NCI-H2196 (cell line): ENCODE measurements around the gene HOXA4.

Source experiments
- DNase-seq: peaks from one replicate; lab custom pipeline; 2025; ENCODE audit not compliant: unreplicated experiment; lab: John Stamatoyannopoulos, UW

HOXA4 gene

DNA sequence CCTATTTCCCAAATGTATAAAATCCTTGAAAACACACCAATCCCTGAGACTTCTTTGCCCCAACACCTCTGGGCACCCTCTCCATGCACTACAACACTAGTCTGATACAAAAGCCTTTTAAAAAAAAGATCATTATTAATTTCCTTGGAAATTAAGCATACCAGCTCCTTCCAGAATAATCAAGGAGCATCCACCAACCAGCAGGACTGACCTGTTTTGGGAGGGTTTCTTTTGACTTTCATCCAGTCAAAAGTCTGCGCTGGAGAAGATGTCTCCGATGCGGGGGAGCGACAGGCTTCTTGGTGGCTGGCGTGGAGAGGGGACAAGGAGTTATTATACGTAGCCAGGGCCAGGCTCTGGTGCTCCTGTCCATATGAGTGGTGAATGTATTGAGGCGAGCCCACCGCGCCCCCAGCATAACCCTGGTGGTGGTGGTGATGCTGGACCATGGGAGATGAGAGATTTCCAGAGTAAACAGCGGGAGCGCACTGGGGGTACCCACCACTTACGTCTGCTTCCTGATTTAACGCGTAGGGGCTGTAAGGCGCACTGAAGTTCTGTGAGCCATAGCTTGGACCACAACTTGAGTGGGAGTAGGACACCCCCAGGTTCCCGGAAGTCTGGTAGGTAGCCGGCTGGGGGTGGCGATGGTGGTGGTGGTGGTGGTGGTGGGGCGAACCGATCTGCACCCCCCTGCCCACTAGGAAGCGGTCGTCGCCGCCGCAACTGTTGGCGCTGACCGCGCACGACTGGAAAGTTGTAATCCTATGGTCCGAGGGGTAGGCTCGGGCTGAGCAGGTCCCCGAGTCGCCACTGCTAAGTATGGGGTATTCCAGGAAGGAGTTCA, 35.3 kb downstream of the HOXA4 start:
- DNase-seq: no peak

DNA sequence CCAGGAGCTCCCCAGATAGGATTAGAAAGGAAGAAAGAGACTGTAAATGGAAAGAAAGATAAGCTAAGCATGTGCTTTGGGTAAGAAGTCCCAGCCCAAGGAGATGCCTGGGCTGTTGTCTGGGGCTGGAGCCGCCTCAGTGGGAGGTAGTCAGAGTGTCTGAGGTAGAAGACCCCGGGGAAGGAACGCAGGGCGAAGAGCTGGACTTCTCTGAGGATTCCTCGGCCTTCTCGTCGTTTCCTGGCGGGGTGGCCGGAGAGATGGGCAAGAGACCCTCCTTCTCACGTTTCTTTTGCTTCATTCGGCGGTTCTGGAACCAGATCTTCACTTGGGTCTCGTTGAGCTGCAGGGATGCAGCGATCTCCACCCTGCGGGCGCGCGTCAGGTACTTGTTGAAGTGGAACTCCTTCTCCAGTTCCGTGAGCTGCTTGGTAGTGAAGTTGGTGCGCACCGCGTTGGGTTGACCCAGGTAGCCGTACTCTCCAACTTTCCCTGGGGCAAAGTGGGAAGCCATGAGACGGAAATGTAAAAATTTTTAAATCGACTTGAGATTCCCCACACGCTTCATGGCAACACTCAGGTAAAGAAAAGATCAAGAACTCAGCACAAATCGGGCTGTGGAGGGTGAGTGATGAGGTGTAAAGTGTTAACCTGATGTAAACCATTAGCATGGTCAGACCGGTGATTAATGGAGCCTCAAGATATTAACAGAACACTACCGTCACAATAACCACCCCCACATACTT, 36.1 kb downstream of the HOXA4 start:
- no peak for DNase-seq

DNA sequence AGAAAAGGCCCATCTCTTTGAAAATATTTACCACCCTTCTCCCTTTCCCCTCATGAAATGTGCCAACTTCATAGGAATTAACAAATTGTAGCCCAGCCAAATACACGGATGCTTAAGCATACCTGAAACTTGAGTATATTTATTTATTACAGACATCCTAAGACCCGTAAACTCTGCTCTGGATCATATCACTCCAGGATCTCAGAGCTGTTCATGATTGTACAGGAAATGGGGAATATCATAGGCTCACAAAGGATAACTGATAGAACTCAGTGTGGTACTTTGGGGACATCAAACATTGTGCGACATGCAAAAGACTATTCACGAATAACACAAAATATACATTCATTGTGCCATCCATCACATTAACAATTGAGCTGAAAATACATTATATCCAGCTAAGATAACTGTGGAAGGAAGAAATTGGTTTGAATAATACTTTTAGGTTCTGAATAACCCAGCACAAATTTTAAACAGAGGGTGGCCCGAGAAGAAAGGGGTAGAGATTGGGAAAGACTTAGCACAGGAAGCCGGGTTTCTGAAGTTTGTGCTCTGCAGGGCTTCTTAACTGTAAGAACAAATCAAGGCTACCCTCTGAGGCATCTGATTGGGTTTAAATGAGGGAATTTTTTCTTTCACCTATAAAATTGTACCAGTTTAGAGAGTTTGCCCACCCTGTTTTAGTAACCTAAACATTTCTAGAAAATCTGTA, 37.2 kb downstream of the HOXA4 start:
- DNase-seq: no peak

DNA sequence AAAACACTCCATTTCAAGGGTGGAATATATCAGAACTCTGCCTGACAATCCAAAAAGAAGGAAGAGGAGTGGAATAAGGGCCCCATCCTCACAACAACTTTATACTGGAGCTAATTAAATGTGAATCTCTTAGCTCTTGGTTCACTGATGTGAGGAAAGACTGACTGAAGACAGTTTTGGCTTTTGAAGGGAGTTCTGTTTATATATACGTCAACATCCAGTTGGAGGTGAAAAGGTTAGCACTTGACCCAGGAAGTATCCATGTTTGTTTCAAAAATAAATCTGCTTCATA, 37.8 kb downstream of the HOXA4 start:
- no peak for DNase-seq

DNA sequence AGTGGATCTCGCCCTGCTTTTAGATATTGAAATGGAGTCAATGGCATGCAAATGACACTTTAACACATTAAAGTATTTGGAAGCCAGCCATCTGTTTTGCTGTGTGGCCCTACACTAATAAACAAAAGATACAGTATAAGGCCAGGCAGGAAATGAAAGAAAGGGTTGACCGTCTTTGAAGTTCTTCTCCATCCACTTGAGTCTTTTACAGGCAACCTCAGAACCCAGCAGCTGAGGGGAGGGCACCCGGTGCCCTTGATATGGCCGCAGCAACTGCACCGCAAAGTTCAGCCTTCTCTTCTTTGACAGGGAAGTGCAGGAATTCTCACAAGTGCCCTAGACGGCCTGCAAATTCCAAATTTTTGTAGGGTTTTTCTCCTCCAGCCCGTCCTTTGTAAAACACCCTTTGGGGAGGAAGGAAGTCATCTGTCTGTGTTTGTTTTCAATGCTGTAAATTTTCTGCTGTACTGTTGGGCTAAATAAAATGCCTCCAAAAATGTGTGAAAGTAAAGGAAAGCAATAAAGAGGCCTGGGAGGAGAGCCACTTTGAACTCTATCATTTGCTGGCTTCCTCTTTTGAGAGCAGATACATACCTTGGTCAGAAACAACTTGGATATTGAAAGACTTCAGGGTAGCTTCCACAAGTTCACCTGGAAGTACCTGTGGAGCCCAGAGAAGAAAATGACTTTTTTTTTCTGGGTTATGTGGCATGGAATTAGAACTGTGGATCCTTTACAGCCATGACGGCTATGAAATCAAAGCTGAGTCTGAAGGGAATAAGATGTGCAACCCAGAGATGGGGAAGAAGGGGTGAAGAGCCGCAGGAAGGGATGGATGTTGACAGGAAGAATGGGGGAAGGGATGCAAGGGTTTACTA, 38.4 kb downstream of the HOXA4 start:
- no peak for DNase-seq

DNA sequence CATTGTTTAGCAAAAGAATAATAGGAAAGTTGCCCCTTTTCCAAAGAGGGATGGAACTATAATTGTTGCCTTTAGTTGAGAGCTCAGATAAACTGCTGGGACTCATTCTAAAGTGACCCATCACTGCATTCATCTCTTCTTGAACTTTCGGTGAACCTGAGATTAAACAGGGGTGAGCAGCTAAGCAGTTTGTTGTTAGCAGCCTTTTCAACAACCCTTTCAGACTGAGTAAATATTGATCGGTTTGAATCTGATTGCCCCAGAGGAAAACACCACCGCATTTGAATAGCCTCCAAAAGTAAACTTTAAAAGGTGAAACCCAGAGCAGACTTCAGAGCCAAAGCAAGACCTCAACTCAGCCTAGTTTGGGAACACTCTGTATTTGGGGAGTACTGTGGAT, 39.5 kb downstream of the HOXA4 start:
- no peak for DNase-seq

DNA sequence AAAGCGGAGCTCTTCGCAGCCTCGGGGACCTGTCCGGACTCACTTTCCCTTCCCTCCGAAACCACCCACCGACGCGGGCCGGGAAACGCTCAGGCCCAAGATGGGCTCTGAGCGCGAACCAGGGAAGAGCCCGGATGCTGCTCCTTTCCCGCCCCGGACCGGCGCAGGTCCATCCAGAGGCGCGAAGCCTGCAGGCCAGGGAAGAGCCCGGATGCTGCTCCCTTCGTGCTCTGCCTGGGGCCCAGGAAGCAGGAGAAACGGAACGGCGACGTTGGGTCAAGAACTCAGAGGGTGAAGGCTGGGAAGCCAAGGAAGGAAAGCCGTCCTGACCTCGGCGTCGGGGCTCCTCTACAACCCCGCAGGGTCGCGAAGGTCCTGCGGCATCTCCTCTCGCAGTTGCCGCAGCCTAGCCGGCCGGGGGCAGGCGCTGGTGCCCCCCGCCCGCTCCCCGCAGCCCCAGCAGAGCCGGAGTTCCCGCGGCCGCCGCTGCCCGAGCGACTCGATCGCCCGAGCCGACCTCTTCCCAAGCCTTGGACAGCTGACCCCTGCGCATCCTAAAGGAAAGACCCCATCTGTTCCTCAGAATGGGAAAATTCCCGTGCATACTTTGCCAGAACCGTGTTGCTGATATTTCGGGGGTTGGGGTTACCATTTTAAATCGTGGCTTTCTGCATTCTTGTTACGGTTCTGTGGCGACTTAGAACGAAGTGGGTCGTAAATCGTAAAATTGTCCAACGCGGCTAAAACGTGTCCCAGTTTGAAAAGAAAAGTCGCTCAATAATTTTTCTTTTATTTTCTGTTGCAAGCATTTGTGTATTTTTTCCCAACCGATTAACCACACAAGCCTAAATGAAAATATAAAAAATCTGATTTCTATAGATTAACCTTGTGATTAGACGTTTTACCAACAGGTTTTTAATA, 42.3 kb downstream of the HOXA4 start:
- DNase-seq: no peak

DNA sequence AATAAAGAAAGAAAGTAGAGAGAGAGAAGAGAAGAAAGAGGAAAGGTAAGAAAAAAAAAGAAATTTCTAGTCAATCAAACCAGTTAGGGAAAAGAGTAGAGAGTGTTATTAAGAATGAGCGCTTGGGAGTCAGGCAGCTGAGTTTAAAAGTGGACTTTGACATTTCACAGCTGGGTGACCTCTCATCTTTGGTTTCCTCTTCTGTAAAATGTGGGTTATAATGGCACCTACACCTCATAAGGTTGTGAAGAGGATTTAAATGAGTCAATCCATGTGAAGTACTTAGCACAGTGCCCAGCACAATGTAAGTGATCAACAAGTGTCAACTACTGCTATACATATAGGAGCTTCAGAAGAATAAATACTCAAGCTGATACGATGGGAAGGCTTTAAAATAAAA, 46.9 kb downstream of the HOXA4 start:
- no peak for DNase-seq

DNA sequence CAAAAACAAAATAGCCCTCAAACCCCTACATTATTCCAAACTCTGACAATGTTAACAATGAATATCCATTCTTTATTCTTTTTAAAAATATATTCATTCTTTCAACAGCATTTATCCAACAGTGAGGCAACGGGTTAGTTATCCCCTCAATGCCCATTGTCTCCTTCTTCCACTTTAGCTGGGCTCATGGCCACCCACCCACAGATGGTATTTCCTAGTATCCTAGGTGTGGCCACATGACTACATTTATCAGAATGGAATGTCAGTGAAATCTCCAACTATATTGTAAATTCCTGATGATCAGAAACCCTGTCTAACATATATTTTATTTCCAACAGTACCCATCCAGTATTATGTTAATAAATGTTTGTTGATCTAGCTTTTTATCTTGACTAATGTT, 48.4 kb downstream of the HOXA4 start:
- DNase-seq: no peak

DNA sequence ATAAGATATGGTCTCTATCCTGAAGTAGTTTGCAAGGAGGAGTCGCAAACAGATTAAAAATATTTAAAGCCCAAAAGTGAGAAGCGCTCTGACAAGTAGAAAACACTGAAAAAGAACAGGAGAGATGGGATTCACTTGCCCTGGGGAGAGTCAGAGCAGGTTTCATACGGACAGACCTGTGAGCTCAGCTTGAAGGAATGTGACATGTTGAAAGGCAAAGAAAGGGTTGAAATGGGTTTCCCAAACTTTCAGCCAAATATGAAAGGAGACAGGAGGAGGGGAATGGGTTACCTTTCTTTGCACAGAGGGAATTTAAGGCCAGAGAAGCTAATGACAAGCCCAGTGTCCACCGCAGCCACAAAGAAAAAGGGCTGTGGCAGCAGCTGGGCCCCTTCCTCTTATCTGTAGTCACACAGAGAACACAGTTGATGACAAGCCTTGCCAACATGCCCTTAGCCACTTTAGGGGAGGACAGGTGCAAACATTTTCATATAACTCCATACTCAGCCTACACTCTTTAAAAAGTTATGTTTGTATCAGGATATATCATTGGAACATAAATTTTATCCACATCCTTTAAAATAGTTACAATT, 49.6 kb downstream of the HOXA4 start:
- no peak for DNase-seq

DNA sequence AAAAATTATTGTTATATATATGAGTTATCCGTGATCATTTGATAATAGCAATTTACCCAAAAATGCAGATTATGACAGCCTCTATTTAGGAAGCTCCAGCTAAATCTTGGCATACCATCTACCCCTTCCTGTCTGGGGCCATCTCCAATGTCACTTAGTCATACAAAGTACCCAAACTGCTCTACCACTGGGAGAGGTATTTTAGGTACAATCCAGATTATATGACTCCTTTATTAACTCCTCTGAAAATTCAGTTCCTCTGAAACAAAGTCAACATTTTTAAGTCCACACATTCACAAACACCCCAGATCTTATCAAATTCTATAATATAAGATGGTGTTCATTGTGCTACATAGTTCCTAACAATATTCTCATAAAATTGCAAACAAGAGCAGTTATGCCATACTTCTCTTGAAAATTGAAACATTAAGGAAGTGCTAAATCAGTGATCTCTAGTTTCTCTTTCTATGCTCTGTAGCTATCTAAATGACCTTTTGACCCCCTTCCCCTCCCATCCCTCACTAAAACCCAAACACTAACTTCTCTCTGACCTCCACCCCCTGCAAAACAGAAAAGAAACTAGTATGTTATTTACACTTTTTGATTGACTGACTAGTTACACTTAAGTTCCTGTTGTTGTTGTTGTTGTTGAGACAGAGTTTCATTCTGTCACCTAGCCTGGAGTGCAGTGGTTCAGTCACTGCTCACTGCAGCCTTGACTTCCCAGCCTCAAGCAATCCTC, 51.2 kb downstream of the HOXA4 start:
- no peak for DNase-seq

DNA sequence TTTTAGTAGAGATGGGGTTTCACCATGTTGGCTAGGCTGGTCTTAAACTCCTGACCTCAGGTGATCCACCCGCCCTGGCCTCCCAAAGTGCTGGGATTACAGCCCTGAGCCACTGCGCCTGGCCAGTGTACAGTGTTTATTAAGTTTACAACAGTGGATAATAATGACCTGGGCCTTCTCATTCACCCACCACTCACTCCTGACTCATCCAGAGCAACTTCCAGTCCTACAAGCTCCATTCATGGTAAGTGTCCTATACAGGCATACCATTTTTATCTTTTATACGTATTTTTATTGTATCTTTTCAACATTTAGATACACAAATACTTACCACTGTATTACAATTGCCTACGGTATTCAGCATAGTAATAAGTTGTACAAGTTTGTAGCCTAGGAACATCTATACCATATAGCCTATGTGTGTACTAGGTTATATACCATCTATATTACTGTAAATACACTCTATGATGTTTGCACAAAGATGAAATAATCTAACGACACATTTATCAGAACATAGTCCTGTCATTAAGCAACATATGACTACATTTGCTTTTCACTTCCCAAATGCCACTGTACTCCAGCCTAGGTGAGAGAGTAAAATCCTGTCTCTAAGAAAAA, 51.8 kb downstream of the HOXA4 start:
- DNase-seq: no peak
